Ovary (tissue), 9 donors: ENCODE results near the gene LAMTOR1. TPM values are rescaled to one million over a fixed set of nuclear protein-coding genes. Genes with fewer than 3 reads are reported as not detected.
"Not testable (repeated sequence)": the region's sequence is repeated elsewhere in the genome, so short reads cannot be mapped to it uniquely, and the experiment has no call there.

Experiments used
- DNase-seq, 5 donors: peaks; one replicate each; pipeline ENCODE4 v3.0.0-alpha.2; 2019 to 2020
- H3K27ac ChIP-seq, 2 donors: fragments of 200-600 bp; one replicate each; pipeline versions ENCODE4 v1.5.1 to v1.8.0; 2019 to 2022
- H3K27me3 ChIP-seq: fragments of 200-600 bp; one replicate; pipeline ENCODE4 v1.8.0; 2022
- H3K36me3 ChIP-seq: fragments of 200-600 bp; sonication (generic); one replicate; pipeline ENCODE4 v1.5.1; 2019
- H3K4me1 ChIP-seq: one replicate; pipeline ENCODE4 v1.8.1; 2013; ENCODE audit warnings: mild to moderate bottlenecking, moderate library complexity; ENCODE audit not compliant: insufficient read depth
- H3K4me3 ChIP-seq: fragments of 200-600 bp; sonication (generic); one replicate; pipeline ENCODE4 v1.5.1; 2017
- H3K9me3 ChIP-seq, 2 donors: fragments of 200-600 bp in 1 of 2; sonication (generic) in 1 of 2; one replicate each; pipeline versions ENCODE4 v1.5.1 to v1.8.1; 2013 to 2019; ENCODE audit warnings: mild to moderate bottlenecking in 1 of 2, moderate library complexity in 1 of 2
- CTCF ChIP-seq, 3 donors: fragments of 450-650 bp in 2 of 3; fragments of 200-600 bp in 1 of 3; IDR thresholded peaks; one replicate each; pipeline versions ENCODE4 v1.5.1 to v1.8.0; 2016 to 2022; ENCODE audit warnings: antibody characterized with exemption in 3 of 3, mild to moderate bottlenecking in 1 of 3
- EP300 ChIP-seq: sonication (generic); formaldehyde crosslinking; IDR thresholded peaks from one replicate; pipeline ENCODE4 v1.6.1; 2017; ENCODE audit warnings: antibody characterized with exemption
- POLR2A ChIP-seq: fragments of 450-650 bp; IDR thresholded peaks from one replicate; pipeline ENCODE4 v1.6.1; 2017; ENCODE audit warnings: antibody characterized with exemption, mild to moderate bottlenecking, moderate library complexity
- WGBS, 3 donors: extraction: QIAGEN DNeasy Blood & Tissue Kit in 1 of 3; methylation state at CpG; one replicate each; pipeline versions ENCODE4 v1.1.5 to v1.1.7; 2013 to 2017; 5-methylcytosine and 5-hydroxymethylcytosine counted together
- intact Hi-C, 4 donors: fragments of 100-400 bp; cut with DNase I; formaldehyde crosslinking; loops; one replicate each; pipeline versions ENCODE4 v1.11.0 to v1.15.1; 2022 to 2023
- polyA plus RNA-seq, 2 donors: library from polyadenylated mRNA; stranded (reverse); fragments of 200-250 nt in 1 of 2; fragments of 350-450 nt in 1 of 2; fragmentation: Illumina TruSeq in 1 of 2; extraction: RNeasy Lipid Tissue Mini Kit (QIAGEN cat#74804) in 1 of 2; gene quantifications; one replicate each; pipeline ENCODE4 v1.2.3, GENCODE V29; 2013 to 2014
- total RNA-seq, 7 donors: library from RNA; depleted of rRNA in 2 of 7; stranded (reverse); fragments of >200 nt in 2 of 7; fragmentation: NEBNext Ultra II Directional in 3 of 7; extraction: Animal tissue kit (Norgen Biotek cat#: 25700) in 3 of 7; gene quantifications; one replicate each; pipeline versions ENCODE4 v1.1.0 to v1.2.4, GENCODE V29; 2016 to 2023
- donor health status: DM: no; HTN: no; CAD: no; lungs with moderate emphysema.
- donor health status: DM: no; HTN: no; CAD: no.
- donor health status: Bipolar disorder and iron deficiency.
- donor health status: DM: yes; HTN: yes; CAD: no.
- donor health status: DM: no; HTN: no; CAD: no.
- donor health status: DM: yes; HTN: yes; CAD: no.

The LAMTOR1 gene
- total and polyA plus RNA-seq, 9 donors = 64.0 to 118 (median 75.1) TPM

- H3K9me3 ChIP-seq = no peaks in the 10 kb centered on the region
- no peaks in the 10 kb centered on the region for H3K27me3 ChIP-seq
- intact Hi-C loops = loop anchor here in 1 of 4 donors (10.0 kb wide), 1 partner anchor 162 kb away; no protein-coding TSS in a partner anchor
- H3K27ac ChIP-seq = no peak overlapping the region
- no peaks in the 10 kb centered on the region for H3K36me3 ChIP-seq
- no peak overlapping the region for H3K4me3 ChIP-seq
- no peak for DNase-seq
- no peak for TF ChIP-seq EP300
- no peak for TF ChIP-seq CTCF (IDR thresholded peaks at IDR 0.05)
- TF ChIP-seq POLR2A = no peak
- WGBS, 3 donors = 84 to 91% (median 86%) methylated on average over 4 of the region's 4 CpGs
- H3K4me1 ChIP-seq = no peaks in the 10 kb centered on the region
Observed at GRCh38 chr11:72136684-72137262, 33.7 kb upstream of the LAMTOR1 start.

DNA sequence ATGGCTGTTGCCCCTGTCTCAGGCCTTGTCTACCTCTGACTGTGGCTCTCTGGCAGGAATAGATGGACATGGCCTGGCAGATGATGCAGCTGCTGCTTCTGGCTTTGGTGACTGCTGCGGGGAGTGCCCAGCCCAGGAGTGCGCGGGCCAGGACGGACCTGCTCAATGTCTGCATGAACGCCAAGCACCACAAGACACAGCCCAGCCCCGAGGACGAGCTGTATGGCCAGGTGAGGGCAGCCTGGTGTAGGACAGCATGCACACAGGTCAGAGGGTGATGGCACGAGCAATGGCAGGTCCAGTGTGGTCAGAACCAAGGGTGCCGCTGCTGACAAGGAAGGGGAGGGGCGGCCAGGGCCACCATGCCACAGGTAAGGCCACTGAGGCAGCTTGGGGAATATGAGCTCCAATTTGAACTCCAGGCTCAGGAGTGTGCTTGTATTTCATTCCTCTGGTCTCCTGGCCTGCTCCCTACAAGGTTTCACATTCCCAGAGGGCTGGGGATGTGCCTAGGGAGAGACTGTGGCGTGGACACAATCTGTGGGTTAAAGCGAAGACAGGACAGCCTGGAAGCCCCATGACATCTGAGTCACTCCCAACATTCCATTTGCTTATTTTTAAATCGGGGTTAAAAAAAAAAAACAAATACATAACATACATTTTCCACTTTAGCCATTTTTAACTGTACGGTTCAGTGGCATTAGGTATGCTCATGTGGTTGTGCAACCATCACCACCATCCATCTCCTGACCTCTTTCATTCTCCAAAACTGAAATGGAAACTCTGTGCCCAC, 33.0 kb upstream of the LAMTOR1 start:
- Histone ChIP-seq H3K36me3 (no peaks in the 10 kb centered on the region), H3K9me3 (no peaks in the 10 kb centered on the region), H3K4me1 (no peaks in the 10 kb centered on the region), H3K4me3 (no peak overlapping the region), H3K27ac (no peak overlapping the region), H3K27me3 (no peaks in the 10 kb centered on the region)
- DNase-seq = no peak
- WGBS, 3 donors = 88 to 91% (median 88%) methylated on average over 14 of the region's 14 CpGs
- no peak for TF ChIP-seq POLR2A
- TF ChIP-seq CTCF (IDR thresholded peaks at IDR 0.05) = no peak
- TF ChIP-seq EP300 = no peak
- intact Hi-C loops = loop anchor here in 1 of 4 donors (10.0 kb wide), 1 partner anchor 161 kb away; no protein-coding TSS in a partner anchor

DNA sequence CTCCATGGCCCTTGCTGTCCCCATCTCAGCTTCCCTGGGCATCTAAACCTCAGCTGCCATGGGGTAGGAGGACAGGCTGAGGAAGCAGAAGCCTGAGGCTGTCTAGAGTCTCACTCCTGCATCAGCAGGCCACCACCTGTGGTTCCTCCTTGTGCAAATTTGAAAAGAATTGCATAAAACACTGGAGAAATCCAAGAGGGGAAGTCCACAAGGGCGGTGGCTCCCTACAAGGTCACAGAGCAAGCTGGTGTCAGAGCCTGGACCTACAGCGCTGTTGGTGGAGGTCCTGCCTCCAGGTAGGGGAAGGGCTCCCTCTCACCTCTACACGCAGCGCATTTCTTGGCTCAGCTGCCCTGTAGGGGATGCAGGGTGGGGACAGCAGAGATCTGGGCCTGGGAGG, 32.4 kb upstream of the LAMTOR1 start, which contains the start of gene FOLR3:
Gene FOLR3 (plus strand): TSS at position 253 of the 400 bp plus-strand sequence. CDS start 228 bp downstream, outside the sequence.
- H3K4me3 ChIP-seq, DNase-seq, H3K27me3 ChIP-seq, H3K36me3 ChIP-seq, H3K27ac ChIP-seq, H3K9me3 ChIP-seq, H3K4me1 ChIP-seq: not testable (repeated sequence)
- WGBS, 3 donors = 89 to 94% (median 90%) methylated on average over 4 of the region's 4 CpGs
- intact Hi-C loops = loop anchor here in 1 of 4 donors (10.0 kb wide), 1 partner anchor 161 kb away; no protein-coding TSS in a partner anchor

DNA sequence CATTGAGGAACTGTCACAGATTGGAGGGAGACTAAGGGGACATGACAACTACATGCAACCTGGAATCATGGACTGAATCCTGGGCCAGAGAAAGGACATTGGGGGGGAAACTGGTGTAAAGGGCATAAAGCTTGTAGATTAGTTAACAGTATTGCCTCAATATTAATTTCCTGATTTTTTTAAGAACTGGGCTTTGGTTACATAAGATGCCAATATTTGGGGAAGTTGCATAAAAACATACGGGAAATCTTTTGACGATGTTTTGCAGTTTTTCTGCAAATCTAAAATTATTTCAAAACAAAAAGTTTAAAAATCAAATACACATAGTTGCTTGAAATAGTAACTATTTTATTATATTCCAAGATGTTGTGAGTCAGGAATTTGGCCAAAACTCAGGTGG, 29.5 kb upstream of the LAMTOR1 start:
- H3K4me3 ChIP-seq = no peak overlapping the region
- WGBS, 3 donors = 19 to 51% (median 28%) methylated on average over 2 of the region's 2 CpGs
- H3K9me3 ChIP-seq = no peaks in the 10 kb centered on the region
- DNase-seq = no peak
- TF ChIP-seq POLR2A = no peak
- TF ChIP-seq CTCF (IDR thresholded peaks at IDR 0.05) = no peak
- no peak for TF ChIP-seq EP300
- no peaks in the 10 kb centered on the region for H3K27me3 ChIP-seq
- intact Hi-C loops = loop anchor here in 1 of 4 donors (10.0 kb wide), 1 partner anchor 158 kb away; no protein-coding TSS in a partner anchor
- H3K36me3 ChIP-seq = no peaks in the 10 kb centered on the region
- H3K27ac ChIP-seq = no peak overlapping the region
- no peaks in the 10 kb centered on the region for H3K4me1 ChIP-seq

DNA sequence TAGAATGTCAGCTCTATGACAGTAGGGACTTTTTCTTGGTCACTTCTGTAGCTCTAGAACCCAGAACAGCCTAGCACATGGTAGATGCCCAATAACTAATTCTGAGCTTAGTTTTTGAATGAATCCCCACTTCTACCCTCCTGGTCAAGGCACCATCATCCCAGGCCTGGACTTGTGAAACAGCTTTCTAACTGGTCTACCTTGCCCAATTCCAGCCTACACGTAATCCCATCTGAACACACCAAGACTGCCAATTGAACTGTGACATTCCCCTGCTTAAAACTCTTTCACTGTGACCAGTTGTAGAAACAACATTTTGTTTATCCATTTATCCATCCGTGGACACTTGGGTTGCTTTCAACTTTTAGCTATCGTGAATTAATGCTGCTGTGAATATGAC, 26.3 kb upstream of the LAMTOR1 start:
- no peaks in the 10 kb centered on the region for H3K27me3 ChIP-seq
- intact Hi-C loops = no loop called here
- no peaks in the 10 kb centered on the region for H3K4me1 ChIP-seq
- H3K36me3 ChIP-seq = no peaks in the 10 kb centered on the region
- H3K9me3 ChIP-seq = no peaks in the 10 kb centered on the region
- WGBS, 3 donors = 73 to 83% (median 82%) methylated on average over 3 of the region's 3 CpGs
- no peak for TF ChIP-seq CTCF (IDR thresholded peaks at IDR 0.05)
- no peak for TF ChIP-seq EP300
- TF ChIP-seq POLR2A = no peak
- no peak for DNase-seq
- H3K27ac ChIP-seq = no peak overlapping the region
- no peak overlapping the region for H3K4me3 ChIP-seq
